PC-9 (cell line): ENCODE measurements around the gene CGA. TPM values are rescaled to one million over a fixed set of nuclear protein-coding genes. Genes with fewer than 3 reads are reported as not detected.

Experiments
- BruUV-seq: library from RNA; stranded (reverse); fragments of 400-500 nt; replicated peaks from 2 replicates; lab custom pipeline; 2021; lab: Mats Ljungman, UMichigan
- CTCF ChIA-PET: fragments of 300-600 bp; sonication (Branson Sonifier 250); formaldehyde crosslinking; loops from one replicate; lab custom pipeline; 2022; ENCODE audit warnings: antibody characterized with exemption; lab: Charles Lee
- POLR2A ChIA-PET: fragments of 300-600 bp; sonication (Branson Sonifier 250); formaldehyde crosslinking; loops from one replicate; lab custom pipeline; 2022; ENCODE audit warnings: antibody characterized with exemption; ENCODE audit not compliant: unreplicated experiment; lab: Charles Lee
- DNase-seq, 2 experiments: peaks; one replicate each; pipeline versions ENCODE4 v3.0.0 to v3.0.0-alpha.2; 2015 to 2022; ENCODE audit warnings: mixed read lengths in 1 of 2
- H2AFZ ChIP-seq: fragments of 200-600 bp; sonication (generic); 2 replicates; pipeline ENCODE4 v1.8.1; 2017; ENCODE audit warnings: antibody characterized with exemption
- H3F3A ChIP-seq: fragments of 200-600 bp; sonication (generic); 2 replicates; pipeline ENCODE4 v1.8.1; 2017; ENCODE audit warnings: antibody characterized with exemption, mild to moderate bottlenecking, low read depth; ENCODE audit not compliant: insufficient read depth
- H3K27ac ChIP-seq: fragments of 200-600 bp; sonication (generic); 2 replicates; pipeline ENCODE4 v1.6.1; 2016; ENCODE audit warnings: mixed run types
- H3K27me3 ChIP-seq: fragments of 200-600 bp; sonication (generic); 2 replicates; pipeline ENCODE4 v1.6.1; 2016; ENCODE audit warnings: low read depth, mixed run types; ENCODE audit not compliant: insufficient read depth
- H3K36me3 ChIP-seq: fragments of 200-600 bp; sonication (generic); 2 replicates; pipeline ENCODE4 v1.6.1; 2016; ENCODE audit warnings: low read depth, mixed run types
- H3K4me1 ChIP-seq: fragments of 200-600 bp; sonication (generic); replicated peaks from 2 replicates; pipeline ENCODE4 v1.6.1; 2016; ENCODE audit warnings: mixed run types; ENCODE audit not compliant: insufficient read depth
- H3K4me2 ChIP-seq: fragments of 200-600 bp; sonication (generic); 2 replicates; pipeline ENCODE4 v1.6.1; 2017; ENCODE audit warnings: mixed run types
- H3K4me3 ChIP-seq: fragments of 200-600 bp; sonication (generic); 2 replicates; pipeline ENCODE4 v1.6.1; 2016; ENCODE audit warnings: mixed run types
- H3K79me2 ChIP-seq: fragments of 200-600 bp; sonication (generic); 2 replicates; pipeline ENCODE4 v1.6.1; 2017; ENCODE audit warnings: low read depth, mixed run types
- H3K9me2 ChIP-seq: fragments of 200-600 bp; sonication (generic); 2 replicates; pipeline ENCODE4 v1.8.1; 2017; ENCODE audit warnings: mild to moderate bottlenecking; ENCODE audit not compliant: insufficient read depth
- H3K9me3 ChIP-seq: fragments of 200-600 bp; sonication (generic); 2 replicates; pipeline ENCODE4 v1.8.1; 2016; ENCODE audit warnings: low read depth; ENCODE audit not compliant: insufficient read depth
- H4K20me1 ChIP-seq: fragments of 200-600 bp; sonication (generic); 2 replicates; pipeline ENCODE4 v1.8.1; 2017; ENCODE audit not compliant: insufficient read depth
- CTCF ChIP-seq: fragments of 200-600 bp; sonication (generic); conservative IDR thresholded peaks from 2 replicates; pipeline ENCODE4 v1.6.1; 2017; ENCODE audit warnings: mixed run types, antibody characterized with exemption, mild to moderate bottlenecking, moderate library complexity
- EZH2 ChIP-seq: fragments of 200-600 bp; sonication (generic); IDR thresholded peaks from 2 replicates; pipeline ENCODE4 v1.8.0; 2017; ENCODE audit warnings: antibody characterized with exemption, low read depth
- intact Hi-C: fragments of 100-400 bp; cut with micrococcal nuclease; formaldehyde crosslinking; loops from one replicate; pipeline ENCODE4 v1.10.0; 2022; ENCODE audit not compliant: unreplicated experiment
- total RNA-seq: library from RNA; stranded (reverse); gene quantifications from 2 replicates; pipeline ENCODE4 v1.2.3, GENCODE V29; 2021

Gene CGA
- total RNA-seq, 1 experiment from 2014 or later = not detected

- ChIA-PET CTCF (no interaction called here), POLR2A (no interaction called here)
These were observed 1.7 kb downstream of the CGA start for GRCh38 chr6:87093199-87093598.

GRCh38 chr6:87092435-87092834 lies 2.5 kb downstream of the CGA start:
- TF ChIP-seq CTCF = no peak
- TF ChIP-seq EZH2 = no peak
- no peak overlapping the region for H2AFZ ChIP-seq
- no TSS peak for BruUV-seq
- H3K9me3 ChIP-seq = no peaks in the 10 kb centered on the region
- H3K27me3 ChIP-seq = no peaks in the 10 kb centered on the region
- no peaks in the 10 kb centered on the region for H4K20me1 ChIP-seq
- intact Hi-C loops = no loop called here
- POLR2A ChIA-PET = no interaction called here
- H3K79me2 ChIP-seq = no peaks in the 10 kb centered on the region
- no peak for DNase-seq
- H3K4me3 ChIP-seq = no peak overlapping the region
- no peak overlapping the region for H3K4me2 ChIP-seq
- no peaks in the 10 kb centered on the region for H3K9me2 ChIP-seq
- CTCF ChIA-PET = no interaction called here
- no peak overlapping the region for H3K27ac ChIP-seq
- H3F3A ChIP-seq = no peaks in the 10 kb centered on the region
- H3K4me1 ChIP-seq = no peaks in the 10 kb centered on the region
- no peaks in the 10 kb centered on the region for H3K36me3 ChIP-seq

More at GRCh38 chr6:87093199-87093598, 1.7 kb downstream of the CGA start:
- BruUV-seq = no TSS peak
- intact Hi-C loops = no loop called here
- no peak overlapping the region for H3K27ac ChIP-seq
- no peaks in the 10 kb centered on the region for H3K79me2 ChIP-seq
- H3F3A ChIP-seq = no peaks in the 10 kb centered on the region
- no peaks in the 10 kb centered on the region for H3K36me3 ChIP-seq
- no peaks in the 10 kb centered on the region for H3K9me3 ChIP-seq
- no peak overlapping the region for H2AFZ ChIP-seq
- DNase-seq = no peak
- no peak for TF ChIP-seq EZH2
- TF ChIP-seq CTCF = no peak
- H3K4me1 ChIP-seq = no peaks in the 10 kb centered on the region
- no peaks in the 10 kb centered on the region for H3K9me2 ChIP-seq
- H4K20me1 ChIP-seq = no peaks in the 10 kb centered on the region
- no peaks in the 10 kb centered on the region for H3K27me3 ChIP-seq
- H3K4me2 ChIP-seq = no peak overlapping the region
- H3K4me3 ChIP-seq = no peak overlapping the region

- Histone ChIP-seq H2AFZ (no peak overlapping the region), H3K27ac (no peak overlapping the region), H3F3A (no peaks in the 10 kb centered on the region), H3K9me3 (no peaks in the 10 kb centered on the region), H3K36me3 (no peaks in the 10 kb centered on the region), H3K9me2 (no peaks in the 10 kb centered on the region), H3K4me2 (no peak overlapping the region), H4K20me1 (no peaks in the 10 kb centered on the region), H3K4me1 (no peaks in the 10 kb centered on the region), H3K27me3 (no peaks in the 10 kb centered on the region), H3K79me2 (no peaks in the 10 kb centered on the region), H3K4me3 (no peak overlapping the region)
- TF ChIP-seq CTCF (no peak), EZH2 (no peak)
- CTCF ChIA-PET = no interaction called here
- intact Hi-C loops = no loop called here
- POLR2A ChIA-PET = no interaction called here
- no TSS peak for BruUV-seq
- no peak for DNase-seq
These were observed 5.8 kb downstream of the CGA start for GRCh38 chr6:87089135-87089534.
